MCF 10A (cell line): ENCODE results near the gene HSFX4. TPM values are rescaled to one million over a fixed set of nuclear protein-coding genes. Genes with fewer than 3 reads are reported as not detected.
A peak's percentile ranks its signal among the peaks of the same experiment; 100 is the strongest.

Source experiments
- BruUV-seq: library from RNA; stranded (reverse); fragments of 400-500 nt; replicated peaks from 2 replicates; lab custom pipeline; 2021; lab: Mats Ljungman, UMichigan
- CTCF ChIA-PET: fragments of 300-600 bp; sonication (Branson Sonifier 250); formaldehyde crosslinking; extraction: SDS; loops from one replicate; lab custom pipeline; 2021; ENCODE audit warnings: antibody characterized with exemption, inconsistent platforms; lab: Yijun Ruan, JAX
- POLR2A ChIA-PET: fragments of 300-600, 350-650 bp; sonication (Branson Sonifier 250); formaldehyde crosslinking; extraction: SDS; loops from one replicate; lab custom pipeline; 2020; ENCODE audit warnings: antibody characterized with exemption, inconsistent platforms; lab: Yijun Ruan, JAX
- DNase-seq: peaks from one replicate; pipeline ENCODE4 v3.0.0-alpha.2; 2018; ENCODE audit not compliant: unreplicated experiment
- H3K27ac Mint-ChIP-seq: one replicate; pipeline ENCODE4 v1.8.0; 2022; ENCODE audit warnings: mild to moderate bottlenecking, low read depth, mixed read lengths; ENCODE audit not compliant: unreplicated experiment
- H3K27me3 Mint-ChIP-seq: one replicate; pipeline ENCODE4 v1.8.0; 2022; ENCODE audit warnings: mixed read lengths; ENCODE audit not compliant: insufficient read depth, unreplicated experiment
- H3K36me3 Mint-ChIP-seq: one replicate; pipeline ENCODE4 v1.8.0; 2022; ENCODE audit warnings: mild to moderate bottlenecking, moderate library complexity, mixed read lengths; ENCODE audit not compliant: insufficient read depth, unreplicated experiment
- H3K4me1 Mint-ChIP-seq: one replicate; pipeline ENCODE4 v1.8.0; 2022; ENCODE audit warnings: mixed read lengths; ENCODE audit not compliant: insufficient read depth, unreplicated experiment
- H3K4me3 Mint-ChIP-seq: one replicate; pipeline ENCODE4 v1.8.0; 2022; ENCODE audit warnings: mild to moderate bottlenecking, moderate library complexity, mixed read lengths; ENCODE audit not compliant: unreplicated experiment
- H3K9me3 Mint-ChIP-seq: one replicate; pipeline ENCODE4 v1.8.0; 2022; ENCODE audit warnings: mixed read lengths; ENCODE audit not compliant: unreplicated experiment
- intact Hi-C: fragments of 100-400 bp; cut with micrococcal nuclease; formaldehyde crosslinking; loops from 2 replicates; pipeline ENCODE4 v1.14.1; 2022
- total RNA-seq: library from RNA; stranded (reverse); gene quantifications from 2 replicates; pipeline ENCODE4 v1.2.3, GENCODE V29; 2022
- TF ChIP-seq, protein P1 (sequence below): fragments of 200-600 bp; IDR thresholded peaks from one replicate; pipeline ENCODE4 v1.8.0; 2022; ENCODE audit warnings: antibody characterized with exemption, mild to moderate bottlenecking; ENCODE audit not compliant: unreplicated experiment

The HSFX4 gene
- total RNA-seq, 1 experiment from 2014 or later = not detected

DNA sequence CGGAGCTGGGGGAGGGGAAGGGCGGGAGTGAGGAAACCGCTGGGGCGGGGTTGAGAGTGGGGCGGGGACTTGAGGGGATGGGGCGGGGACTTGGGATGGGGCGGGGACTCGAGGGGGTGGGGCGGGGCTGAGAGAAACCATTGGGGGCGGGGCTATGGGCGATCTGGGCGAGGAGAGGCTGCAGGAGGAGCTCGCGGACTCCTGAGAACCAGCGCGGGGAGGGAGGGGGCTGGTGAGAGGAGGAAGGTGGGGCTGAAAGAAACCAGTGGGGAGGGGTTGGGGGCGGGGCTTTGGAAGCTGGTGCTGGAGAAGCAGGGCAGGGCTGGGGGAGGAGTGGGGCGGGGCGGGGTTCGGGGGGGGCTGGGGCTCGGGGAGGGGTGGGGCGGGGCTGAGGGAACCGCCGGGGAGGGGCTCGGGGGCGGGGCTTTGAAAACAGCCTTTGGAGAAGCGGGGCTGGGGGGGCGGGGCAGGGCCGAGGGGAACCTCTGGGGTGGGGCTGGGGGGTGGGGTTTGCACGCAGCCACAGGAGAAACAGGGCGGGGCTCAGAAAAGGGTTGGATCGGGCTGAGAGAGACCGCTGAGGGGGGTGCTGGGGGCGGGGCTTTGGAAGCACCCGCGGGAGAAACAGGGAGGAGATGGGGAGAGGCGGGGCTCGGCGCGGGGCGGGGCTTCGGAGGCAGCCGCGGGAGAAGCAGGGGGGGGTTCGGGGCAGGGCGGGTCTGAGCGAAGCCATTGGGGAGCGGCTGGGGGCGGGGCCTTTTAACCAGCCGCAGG lies 9.7 kb downstream of the HSFX4 start:
- peak; percentile 86 for DNase-seq
- TF ChIP-seq, protein P1, sequence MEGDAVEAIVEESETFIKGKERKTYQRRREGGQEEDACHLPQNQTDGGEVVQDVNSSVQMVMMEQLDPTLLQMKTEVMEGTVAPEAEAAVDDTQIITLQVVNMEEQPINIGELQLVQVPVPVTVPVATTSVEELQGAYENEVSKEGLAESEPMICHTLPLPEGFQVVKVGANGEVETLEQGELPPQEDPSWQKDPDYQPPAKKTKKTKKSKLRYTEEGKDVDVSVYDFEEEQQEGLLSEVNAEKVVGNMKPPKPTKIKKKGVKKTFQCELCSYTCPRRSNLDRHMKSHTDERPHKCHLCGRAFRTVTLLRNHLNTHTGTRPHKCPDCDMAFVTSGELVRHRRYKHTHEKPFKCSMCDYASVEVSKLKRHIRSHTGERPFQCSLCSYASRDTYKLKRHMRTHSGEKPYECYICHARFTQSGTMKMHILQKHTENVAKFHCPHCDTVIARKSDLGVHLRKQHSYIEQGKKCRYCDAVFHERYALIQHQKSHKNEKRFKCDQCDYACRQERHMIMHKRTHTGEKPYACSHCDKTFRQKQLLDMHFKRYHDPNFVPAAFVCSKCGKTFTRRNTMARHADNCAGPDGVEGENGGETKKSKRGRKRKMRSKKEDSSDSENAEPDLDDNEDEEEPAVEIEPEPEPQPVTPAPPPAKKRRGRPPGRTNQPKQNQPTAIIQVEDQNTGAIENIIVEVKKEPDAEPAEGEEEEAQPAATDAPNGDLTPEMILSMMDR = no peak
- Mint-ChIP-seq H3K27ac (peak overlapping the region; percentile 100), H3K9me3 (no peaks in the 10 kb centered on the region), H3K4me3 (peak overlapping the region; percentile 84), H3K27me3 (peaks cover 14% of the 10 kb centered on the region), H3K36me3 (no peaks in the 10 kb centered on the region), H3K4me1 (no peaks in the 10 kb centered on the region)
- CTCF ChIA-PET = interaction anchor here (0.9 to 1.6 kb wide), 4 partner anchors 10 to 417 kb away, joined by 3 to 9 read pairs (median 5); no protein-coding TSS in a partner anchor
- POLR2A ChIA-PET = interaction anchor here (0.5 to 3.8 kb wide), 8 partner anchors 23 to 1816 kb away, joined by 3 to 58 read pairs (median 3); partner anchors contain the start of genes EOLA1, MTM1 and MTMR1
- no TSS peak for BruUV-seq
- intact Hi-C loops = no loop called here

DNA sequence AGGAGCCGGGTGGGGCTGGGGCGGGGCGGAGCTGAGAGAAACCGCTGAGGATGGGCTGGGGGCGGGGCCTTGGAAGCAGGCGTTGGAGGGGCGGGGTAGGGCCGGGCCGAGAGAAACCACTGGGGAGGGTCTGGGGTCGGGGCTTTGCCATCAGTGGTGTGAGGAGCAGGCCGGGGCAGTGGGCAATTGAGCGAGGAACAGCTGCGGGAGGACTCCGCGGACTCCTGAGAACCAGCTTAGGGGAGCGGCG lies 10.2 kb downstream of the HSFX4 start:
- H3K27ac Mint-ChIP-seq = peak overlapping the region; percentile 100
- peak overlapping the region; percentile 84 for H3K4me3 Mint-ChIP-seq
- ChIA-PET CTCF (interaction anchor here (0.5 to 1.4 kb wide), 7 partner anchors 9 to 1889 kb away, joined by 3 to 9 read pairs (median 3); no protein-coding TSS in a partner anchor), POLR2A (interaction anchor here (1.5 to 3.8 kb wide), 3 partner anchors 399 to 754 kb away, joined by 7 to 58 read pairs (median 12); partner anchors contain the start of genes EOLA1, MTM1 and MTMR1)
- TF ChIP-seq, protein P1 = no peak
- peaks cover 19% of the 10 kb centered on the region for H3K27me3 Mint-ChIP-seq
- intact Hi-C loops = no loop called here
- H3K9me3 Mint-ChIP-seq = no peaks in the 10 kb centered on the region
- no peak for DNase-seq
- H3K36me3 Mint-ChIP-seq = no peaks in the 10 kb centered on the region
- BruUV-seq = no TSS peak
- H3K4me1 Mint-ChIP-seq = no peaks in the 10 kb centered on the region

DNA sequence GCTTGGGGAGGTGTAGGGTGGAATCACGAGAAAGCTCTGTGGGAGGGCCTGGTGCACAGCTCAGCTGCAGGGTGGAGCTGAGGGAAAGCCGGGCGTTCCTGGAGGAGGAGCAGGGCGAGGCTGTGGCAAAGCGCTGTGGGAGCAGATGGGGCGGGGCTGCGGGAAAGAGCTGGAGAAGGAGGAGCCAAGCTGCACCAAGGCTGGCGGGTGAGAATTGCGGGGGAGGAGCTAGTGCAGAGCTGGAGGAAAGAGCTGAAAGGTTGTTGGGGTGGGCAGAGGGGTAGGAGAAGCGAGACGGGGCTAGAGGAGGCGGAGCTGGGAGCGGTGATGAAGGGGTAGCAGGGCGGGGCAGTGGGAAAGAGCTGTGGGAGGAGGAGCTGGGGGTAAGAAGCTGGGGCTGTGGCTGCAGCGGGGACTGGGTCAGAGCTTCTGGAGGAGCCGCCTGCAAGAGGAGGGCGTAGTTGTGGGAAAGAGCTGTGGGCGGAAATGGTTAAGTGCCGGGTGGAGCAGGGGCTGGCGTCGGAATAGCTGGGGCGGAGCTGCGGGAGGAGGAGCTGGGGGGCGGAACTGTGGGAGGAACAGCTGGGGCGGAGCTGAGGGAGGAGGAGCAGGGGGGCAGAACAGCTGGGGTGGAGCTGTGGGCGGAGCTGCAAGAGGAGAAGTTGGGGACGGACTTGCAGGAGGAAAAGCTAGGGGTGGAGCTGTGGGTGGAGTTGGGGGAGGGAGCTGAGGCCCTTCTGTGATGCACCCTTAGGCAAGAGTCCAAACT lies 10.7 kb downstream of the HSFX4 start:
- no TSS peak for BruUV-seq
- POLR2A ChIA-PET = interaction anchor here (0.7 to 3.8 kb wide), 5 partner anchors 43 to 753 kb away, joined by 3 to 58 read pairs (median 7); partner anchors contain the start of genes EOLA1, MTM1 and MTMR1
- DNase-seq = peak; percentile 95
- TF ChIP-seq, protein P1 = no peak
- peaks cover 24% of the 10 kb centered on the region for H3K27me3 Mint-ChIP-seq
- intact Hi-C loops = no loop called here
- H3K9me3 Mint-ChIP-seq = no peaks in the 10 kb centered on the region
- H3K27ac Mint-ChIP-seq = peak overlapping the region; percentile 100
- no peaks in the 10 kb centered on the region for H3K36me3 Mint-ChIP-seq
- peak overlapping the region; percentile 84 for H3K4me3 Mint-ChIP-seq
- CTCF ChIA-PET = interaction anchor here (0.5 to 1.4 kb wide), 13 partner anchors 9 to 1890 kb away, joined by 3 to 9 read pairs (median 3); no protein-coding TSS in a partner anchor
- H3K4me1 Mint-ChIP-seq = no peaks in the 10 kb centered on the region
